Testis (tissue), 2 donors: ENCODE results near the gene DUSP19.

Experiments
- CTCF ChIP-seq, 3 experiments: fragments of 450-650 bp in 2 of 3; fragments of 200-600 bp in 1 of 3; sonication (generic) in 1 of 3; IDR thresholded peaks; one replicate each; pipeline ENCODE4 v1.5.1; 2016 to 2019; ENCODE audit warnings: antibody characterized with exemption in 3 of 3, mild to moderate bottlenecking in 2 of 3, moderate library complexity in 1 of 3
- POLR2A ChIP-seq: fragments of 450-650 bp; IDR thresholded peaks from one replicate; pipeline ENCODE4 v1.6.1; 2017; ENCODE audit warnings: antibody characterized with exemption, mild to moderate bottlenecking, moderate library complexity

GRCh38 chr2:183105402-183106134 is 27.0 kb downstream of the DUSP19 start:
- TF ChIP-seq POLR2A (no peak), CTCF (IDR thresholded peaks at IDR 0.05) (no peak)
